A673 (cell line): ENCODE data around the gene CLEC4E. TPM values are rescaled to one million over a fixed set of nuclear protein-coding genes. Genes with fewer than 3 reads are reported as not detected.

Experiments used
- BruUV-seq: library from RNA; stranded (reverse); fragments of 400-500 nt; replicated peaks from 2 replicates; lab custom pipeline; 2021; lab: Mats Ljungman, UMichigan
- CTCF ChIA-PET: fragments of 300-600 bp; sonication (Branson Sonifier 250); formaldehyde crosslinking; loops from one replicate; lab custom pipeline; 2022; ENCODE audit warnings: antibody characterized with exemption; lab: Charles Lee
- POLR2A ChIA-PET: fragments of 300-600 bp; sonication (Branson Sonifier 250); formaldehyde crosslinking; loops from one replicate; lab custom pipeline; 2022; ENCODE audit warnings: antibody characterized with exemption; ENCODE audit not compliant: low non-redundant PET; lab: Charles Lee
- DNase-seq: peaks from one replicate; pipeline ENCODE4 v3.0.0-alpha.2; 2015; ENCODE audit warnings: low spot score
- H3K27ac ChIP-seq: fragments of 200-600 bp; sonication (generic); 2 replicates; pipeline ENCODE4 v1.5.1; 2016; ENCODE audit warnings: mixed run types, low read depth, mild to moderate bottlenecking, mixed read lengths, antibody characterized with exemption, low read length; ENCODE audit not compliant: poor library complexity, severe bottlenecking
- H3K27me3 ChIP-seq: fragments of 200-600 bp; sonication (generic); replicated peaks from 2 replicates; pipeline ENCODE4 v1.6.1; 2017; ENCODE audit warnings: mixed run types, low read depth, mild to moderate bottlenecking, mixed read lengths, antibody characterized with exemption, low read length; ENCODE audit not compliant: insufficient read depth, poor library complexity
- H3K36me3 ChIP-seq: fragments of 200-600 bp; sonication (generic); 2 replicates; pipeline ENCODE4 v1.6.1; 2016; ENCODE audit warnings: mixed run types, mild to moderate bottlenecking, mixed read lengths, antibody characterized with exemption, low read length; ENCODE audit not compliant: insufficient read depth, poor library complexity, severe bottlenecking
- H3K4me1 ChIP-seq: fragments of 200-600 bp; sonication (generic); 2 replicates; pipeline ENCODE4 v1.6.1; 2017; ENCODE audit warnings: mixed run types, mild to moderate bottlenecking, mixed read lengths, antibody characterized with exemption, low read length; ENCODE audit not compliant: insufficient read depth, poor library complexity, severe bottlenecking
- H3K4me3 ChIP-seq: fragments of 200-600 bp; sonication (generic); 2 replicates; pipeline ENCODE4 v1.5.1; 2016; ENCODE audit warnings: low read depth, mixed run types, mild to moderate bottlenecking, mixed read lengths, low read length; ENCODE audit not compliant: poor library complexity, severe bottlenecking
- H3K9me3 ChIP-seq: fragments of 200-600 bp; sonication (generic); 2 replicates; pipeline ENCODE4 v1.6.1; 2016; ENCODE audit warnings: mixed run types, low read depth, mild to moderate bottlenecking, mixed read lengths, antibody characterized with exemption, low read length; ENCODE audit not compliant: poor library complexity, severe bottlenecking
- EZH2 ChIP-seq: fragments of 200-600 bp; sonication (generic); IDR thresholded peaks from 2 replicates; pipeline ENCODE4 v1.6.1; 2017; ENCODE audit warnings: borderline replicate concordance, low read depth, mild to moderate bottlenecking, mixed read lengths, antibody characterized with exemption, low read length; ENCODE audit not compliant: poor library complexity, severe bottlenecking
- intact Hi-C: fragments of 100-400 bp; cut with micrococcal nuclease; formaldehyde crosslinking; loops from one replicate; pipeline ENCODE4 v1.10.0; 2022; ENCODE audit not compliant: unreplicated experiment
- total RNA-seq: library from RNA; stranded (reverse); gene quantifications from 2 replicates; pipeline ENCODE4 v1.2.3, GENCODE V29; 2021
- TF ChIP-seq, protein P1 (sequence below): fragments of 300-800, 200-600 bp; sonication (generic); conservative IDR thresholded peaks from 2 replicates; pipeline ENCODE4 v1.5.1; 2017; ENCODE audit warnings: low read depth, mild to moderate bottlenecking, antibody characterized with exemption, low read length, moderate library complexity, mixed read lengths

Gene CLEC4E
- total RNA-seq, 1 experiment from 2014 or later, result not detected

DNA sequence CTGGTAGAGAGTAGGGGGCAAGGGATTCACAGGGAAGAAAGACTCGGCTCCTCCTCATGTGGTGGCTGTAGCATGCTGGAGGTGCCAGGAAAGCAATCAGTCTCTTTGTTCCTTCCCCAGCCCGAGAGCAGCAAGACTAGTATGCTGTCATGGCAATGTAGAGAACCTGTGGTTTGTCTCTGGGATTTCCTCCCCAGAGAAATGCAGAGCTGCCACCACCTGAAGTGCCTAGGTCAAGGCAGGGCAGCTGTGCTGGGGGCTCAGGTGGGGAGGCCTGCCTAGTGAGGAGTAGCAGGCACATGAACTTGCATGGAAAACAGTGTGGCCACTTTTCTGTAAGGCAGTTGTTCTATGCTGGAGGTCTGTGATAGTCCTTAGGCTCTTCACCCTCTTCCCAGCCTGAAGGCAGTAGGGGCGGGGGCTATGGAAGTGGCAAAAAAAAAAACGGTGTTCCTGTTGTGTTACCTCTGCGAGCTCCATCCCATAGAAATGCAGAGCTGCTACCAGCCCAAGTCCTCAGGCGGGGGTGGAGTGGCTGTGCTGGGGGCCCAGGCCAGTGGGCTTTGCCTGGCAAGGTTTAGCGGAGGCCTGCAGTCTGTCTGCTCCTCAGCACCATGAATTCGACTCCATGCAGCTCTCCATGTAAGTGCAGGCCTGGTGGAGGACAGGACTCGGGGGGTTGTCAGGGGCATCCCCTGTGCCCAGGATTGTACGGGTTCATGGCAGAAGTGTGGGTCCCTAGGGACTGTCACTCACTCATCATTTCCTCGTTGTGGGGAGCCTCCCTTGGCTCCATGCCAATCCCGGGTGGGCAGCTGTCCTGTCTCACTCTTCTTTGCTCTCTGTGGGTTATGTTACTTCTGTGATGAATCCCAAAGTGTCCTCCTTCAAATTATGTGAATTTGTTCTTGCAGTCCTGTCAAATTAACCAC is 31.5 kb downstream of the CLEC4E start:
- Histone ChIP-seq H3K4me3 (no peak overlapping the region), H3K27ac (no peak overlapping the region), H3K4me1 (no peaks in the 10 kb centered on the region), H3K9me3 (no peaks in the 10 kb centered on the region), H3K27me3 (peaks cover 27% of the 10 kb centered on the region), H3K36me3 (no peaks in the 10 kb centered on the region)
- ChIA-PET CTCF (no interaction called here), POLR2A (interaction anchor here (0.7 kb wide), 1 partner anchor 70 kb away, joined by 3 read pairs; no protein-coding TSS in a partner anchor)
- no peak for DNase-seq
- no peak for TF ChIP-seq EZH2
- TF ChIP-seq, protein P1, sequence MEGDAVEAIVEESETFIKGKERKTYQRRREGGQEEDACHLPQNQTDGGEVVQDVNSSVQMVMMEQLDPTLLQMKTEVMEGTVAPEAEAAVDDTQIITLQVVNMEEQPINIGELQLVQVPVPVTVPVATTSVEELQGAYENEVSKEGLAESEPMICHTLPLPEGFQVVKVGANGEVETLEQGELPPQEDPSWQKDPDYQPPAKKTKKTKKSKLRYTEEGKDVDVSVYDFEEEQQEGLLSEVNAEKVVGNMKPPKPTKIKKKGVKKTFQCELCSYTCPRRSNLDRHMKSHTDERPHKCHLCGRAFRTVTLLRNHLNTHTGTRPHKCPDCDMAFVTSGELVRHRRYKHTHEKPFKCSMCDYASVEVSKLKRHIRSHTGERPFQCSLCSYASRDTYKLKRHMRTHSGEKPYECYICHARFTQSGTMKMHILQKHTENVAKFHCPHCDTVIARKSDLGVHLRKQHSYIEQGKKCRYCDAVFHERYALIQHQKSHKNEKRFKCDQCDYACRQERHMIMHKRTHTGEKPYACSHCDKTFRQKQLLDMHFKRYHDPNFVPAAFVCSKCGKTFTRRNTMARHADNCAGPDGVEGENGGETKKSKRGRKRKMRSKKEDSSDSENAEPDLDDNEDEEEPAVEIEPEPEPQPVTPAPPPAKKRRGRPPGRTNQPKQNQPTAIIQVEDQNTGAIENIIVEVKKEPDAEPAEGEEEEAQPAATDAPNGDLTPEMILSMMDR, result no peak
- no TSS peak for BruUV-seq
- intact Hi-C loops, result no loop called here

DNA sequence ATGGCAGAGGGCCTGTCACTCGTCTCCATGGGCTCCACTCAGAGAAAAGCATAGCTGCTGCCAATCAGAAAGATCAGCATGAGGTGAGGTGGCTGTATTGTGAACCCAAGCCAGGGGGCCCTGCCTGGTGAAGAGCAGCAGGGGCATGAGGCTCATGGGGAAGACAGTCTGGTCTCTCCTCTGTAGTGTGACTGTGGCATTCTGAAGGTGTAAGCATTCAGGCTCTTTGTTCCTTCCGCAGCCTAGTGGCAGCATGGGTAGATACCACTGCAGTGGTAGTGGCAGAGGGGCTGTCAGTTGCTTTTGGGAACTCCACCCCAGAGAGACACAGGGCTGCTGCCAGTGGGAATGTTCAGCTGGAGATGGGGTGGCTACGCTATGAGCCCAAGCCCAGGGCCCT is 32.5 kb downstream of the CLEC4E start:
- TF ChIP-seq, protein P1, result no peak
- no peak for TF ChIP-seq EZH2
- Histone ChIP-seq H3K36me3 (no peaks in the 10 kb centered on the region), H3K4me3 (no peak overlapping the region), H3K27me3 (peaks cover 18% of the 10 kb centered on the region), H3K27ac (no peak overlapping the region), H3K4me1 (no peaks in the 10 kb centered on the region), H3K9me3 (no peaks in the 10 kb centered on the region)
- ChIA-PET CTCF (no interaction called here), POLR2A (no interaction called here)
- no peak for DNase-seq
- intact Hi-C loops, result no loop called here
- BruUV-seq, result no TSS peak

DNA sequence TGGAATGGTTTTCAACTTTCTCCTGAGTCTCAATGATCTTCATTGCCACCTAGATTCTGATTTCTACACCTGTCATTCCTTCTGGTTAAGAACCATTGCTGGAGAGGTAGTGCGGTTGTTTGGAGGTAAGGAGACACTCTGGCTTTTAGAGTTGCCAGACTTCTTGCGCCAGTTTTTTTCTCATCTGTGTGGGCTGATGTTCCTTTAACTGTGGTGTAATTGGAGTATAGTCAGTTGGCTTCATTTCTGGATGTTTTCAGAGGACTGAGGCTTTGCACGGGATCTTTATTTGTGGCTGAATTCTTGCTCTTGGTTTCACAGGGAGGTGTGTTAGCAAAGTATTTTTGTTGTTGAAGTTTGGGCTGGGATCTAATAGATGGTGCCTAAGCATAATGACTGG is 33.1 kb downstream of the CLEC4E start:
- H3K9me3 ChIP-seq, result no peaks in the 10 kb centered on the region
- TF ChIP-seq, protein P1, result no peak
- TF ChIP-seq EZH2, result no peak
- H3K27ac ChIP-seq, result no peak overlapping the region
- CTCF ChIA-PET, result no interaction called here
- POLR2A ChIA-PET, result no interaction called here
- H3K4me3 ChIP-seq, result no peak overlapping the region
- no peaks in the 10 kb centered on the region for H3K36me3 ChIP-seq
- BruUV-seq, result no TSS peak
- peaks cover 14% of the 10 kb centered on the region for H3K27me3 ChIP-seq
- no peak for DNase-seq
- intact Hi-C loops, result no loop called here
- H3K4me1 ChIP-seq, result no peaks in the 10 kb centered on the region
